ENCODE measurements around the gene PLEKHG7.
"Not testable (repeated sequence)": the region's sequence is repeated elsewhere in the genome, so short reads cannot be mapped to it uniquely, and the experiment has no call there.

Gene PLEKHG7

DNA sequence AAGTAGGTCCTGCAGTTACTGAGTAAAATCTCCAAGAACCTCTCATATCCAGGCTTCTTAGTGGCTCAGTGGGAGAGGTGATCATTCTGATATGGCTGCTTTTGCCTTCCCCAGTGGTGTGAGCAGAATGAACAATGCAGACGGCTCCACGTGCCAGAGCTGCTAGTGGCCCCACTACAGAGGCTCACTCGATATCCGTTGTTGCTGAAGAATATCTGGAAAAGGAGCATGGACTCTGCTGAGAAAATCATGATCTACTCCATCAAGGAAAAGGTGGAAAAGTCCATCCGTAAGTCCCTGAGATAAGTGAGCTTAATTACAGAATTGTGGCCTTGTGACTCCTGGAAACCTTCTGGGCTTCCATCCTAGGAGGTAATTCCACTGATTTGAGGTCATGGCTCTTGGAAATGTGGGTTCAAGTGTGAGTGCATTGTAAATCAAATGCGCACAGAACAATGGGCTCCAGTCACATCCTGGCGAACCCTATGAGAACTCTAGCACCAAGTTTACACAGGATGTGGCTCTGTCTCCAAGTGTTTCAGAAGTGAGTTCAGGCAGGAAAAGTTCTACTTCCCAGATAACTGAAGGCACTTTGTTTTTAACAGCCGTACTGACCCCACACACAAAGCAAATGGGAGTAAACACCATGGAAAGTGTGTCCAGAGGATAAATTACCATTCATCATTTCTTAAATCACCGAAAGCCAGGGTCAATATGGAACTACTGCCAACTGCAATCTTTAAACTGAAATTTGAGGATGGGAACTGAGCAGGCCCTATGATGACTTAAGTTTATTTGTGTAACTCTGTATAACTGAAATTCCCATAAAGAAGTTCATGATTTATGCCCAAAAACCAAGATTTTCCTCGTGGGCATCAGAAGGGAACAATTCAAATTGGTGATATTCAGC is 51.4 kb downstream of the PLEKHG7 start:
- DNase-seq = no peak

DNA sequence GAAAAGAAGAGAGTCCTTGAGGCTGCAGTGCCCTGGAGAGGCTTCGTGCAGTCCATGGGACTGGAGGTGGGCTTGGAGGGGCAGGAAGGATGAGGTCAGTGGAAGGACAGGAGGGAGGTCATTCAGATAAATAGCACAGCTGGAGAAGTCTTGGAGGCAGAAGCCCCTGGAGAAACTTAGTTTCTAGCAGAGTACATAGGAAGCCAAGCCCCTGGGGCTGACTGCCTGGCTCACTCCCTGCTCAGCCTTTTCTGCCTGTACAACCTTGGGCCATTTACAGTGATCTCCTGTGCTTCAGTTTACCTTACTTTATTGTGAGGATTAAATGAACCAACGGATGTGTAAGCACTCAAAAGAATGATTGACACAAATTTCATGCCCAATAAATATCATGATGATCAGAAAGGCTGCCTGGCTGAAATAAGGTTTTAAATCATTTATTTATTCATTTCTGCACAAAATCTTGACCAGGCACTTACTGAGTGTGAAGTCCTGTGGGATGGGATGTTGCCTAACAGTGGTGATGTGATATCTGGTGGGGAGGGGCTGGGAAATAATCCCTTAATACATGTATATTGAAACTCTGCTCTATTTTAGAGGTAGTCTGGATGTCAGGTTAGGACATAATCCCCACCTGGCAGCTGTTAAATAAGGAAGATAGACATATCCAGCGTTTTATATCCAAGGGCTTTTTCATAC is 54.3 kb downstream of the PLEKHG7 start:
- no peak for DNase-seq

GRCh38 chr12:92757597-92758121 is 54.9 kb downstream of the PLEKHG7 start:
- no peak for DNase-seq

- no peak for DNase-seq
Observed at GRCh38 chr12:92759634-92760268, 57.0 kb downstream of the PLEKHG7 start.

DNA sequence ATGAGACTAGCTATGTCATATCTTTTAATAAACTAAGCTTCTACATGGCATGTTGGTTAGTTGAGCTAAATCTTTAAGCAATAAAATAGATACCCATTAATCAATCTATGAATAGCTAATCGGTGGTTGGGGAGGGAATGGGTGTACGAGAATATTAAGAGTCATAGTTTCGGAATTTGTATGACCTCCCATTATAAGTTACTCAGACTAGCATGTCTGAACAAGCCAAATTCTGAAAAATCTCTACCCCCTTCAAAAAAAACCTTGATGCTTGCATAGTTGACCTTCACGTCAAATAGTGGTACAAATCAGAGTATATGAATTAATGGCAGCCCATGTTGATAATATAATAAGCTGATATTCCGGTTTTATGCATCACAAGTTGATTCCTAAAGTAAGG is 60.0 kb downstream of the PLEKHG7 start:
- DNase-seq = no peak

GRCh38 chr12:92764831-92765230 is 62.0 kb downstream of the PLEKHG7 start:
- no peak for DNase-seq

- DNase-seq = no peak
Observed at GRCh38 chr12:92765871-92766270, 63.1 kb downstream of the PLEKHG7 start.

DNA sequence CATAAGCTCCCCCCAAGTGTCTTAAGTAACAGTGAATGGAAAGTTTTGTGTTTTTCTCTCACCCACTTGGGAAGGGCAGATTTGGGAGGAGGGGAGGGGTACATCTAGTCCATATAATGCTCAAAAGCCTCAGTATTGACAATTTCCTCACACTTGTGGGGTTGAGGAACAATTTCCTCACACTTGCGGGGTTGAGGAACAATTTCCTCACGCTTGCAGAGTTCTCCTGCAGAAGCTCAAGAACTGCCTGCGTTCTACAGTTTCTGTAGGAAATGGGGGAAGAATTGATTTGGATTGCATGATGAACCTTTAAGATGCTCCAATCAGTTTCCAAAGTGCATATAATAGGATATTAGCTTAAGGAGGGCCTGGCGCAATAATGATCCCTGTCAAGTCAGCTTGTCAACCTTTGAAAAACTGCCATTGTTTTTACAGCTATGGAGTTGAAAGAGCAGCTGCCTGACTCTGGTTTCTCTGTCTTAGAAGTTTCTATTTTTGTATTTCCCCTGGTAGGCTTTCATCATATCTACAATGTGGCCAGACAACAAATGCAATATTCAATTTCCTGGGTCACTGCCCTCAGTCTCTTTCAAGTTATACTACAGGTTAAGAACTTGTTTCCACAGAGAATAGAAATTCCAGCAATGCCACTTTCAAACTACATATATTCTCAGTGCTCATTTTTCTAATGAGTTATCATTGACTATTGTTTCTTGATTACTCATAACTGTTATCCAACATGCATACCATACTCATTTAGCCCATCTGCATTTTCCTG is 66.5 kb downstream of the PLEKHG7 start:
- no peak for DNase-seq

DNA sequence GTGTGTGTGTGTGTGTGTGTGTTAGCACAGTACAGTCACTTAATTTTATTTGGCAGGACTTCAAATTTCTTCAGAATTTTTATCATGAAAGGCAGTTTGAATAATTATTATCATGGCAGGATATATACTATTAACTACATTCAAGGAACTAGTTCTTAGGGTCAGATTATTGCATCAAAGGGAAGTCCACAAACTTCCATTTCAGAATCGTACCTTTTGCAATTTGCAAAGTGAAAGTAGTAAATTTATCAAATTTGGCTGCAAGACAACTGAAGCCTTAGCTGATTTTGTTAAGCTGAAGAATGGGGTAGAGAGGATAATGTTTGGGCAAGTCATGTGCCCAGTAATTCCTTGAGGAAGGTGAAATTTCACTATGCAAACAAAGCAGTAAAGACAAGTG is 68.2 kb downstream of the PLEKHG7 start:
- DNase-seq = no peak

DNA sequence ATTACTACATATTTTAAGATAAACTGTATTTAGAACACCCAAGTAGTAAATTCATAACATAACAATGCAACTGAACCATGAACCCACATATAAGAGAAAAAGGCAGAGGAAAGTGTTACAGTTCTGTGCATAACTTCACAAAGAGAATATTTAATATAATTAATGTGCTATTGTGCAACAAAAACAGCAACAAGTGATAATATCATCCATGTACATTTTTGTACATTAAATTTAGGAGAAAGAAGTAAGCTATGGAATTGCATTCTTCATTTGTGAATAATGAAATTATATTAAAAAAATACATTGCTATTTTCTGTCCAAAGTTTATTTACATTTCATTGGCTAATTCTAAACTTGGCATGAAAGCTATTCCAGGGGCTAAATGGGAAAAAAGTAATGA is 72.6 kb downstream of the PLEKHG7 start:
- no peak for DNase-seq

GRCh38 chr12:92778525-92778924 is 75.7 kb downstream of the PLEKHG7 start:
- no peak for DNase-seq

DNA sequence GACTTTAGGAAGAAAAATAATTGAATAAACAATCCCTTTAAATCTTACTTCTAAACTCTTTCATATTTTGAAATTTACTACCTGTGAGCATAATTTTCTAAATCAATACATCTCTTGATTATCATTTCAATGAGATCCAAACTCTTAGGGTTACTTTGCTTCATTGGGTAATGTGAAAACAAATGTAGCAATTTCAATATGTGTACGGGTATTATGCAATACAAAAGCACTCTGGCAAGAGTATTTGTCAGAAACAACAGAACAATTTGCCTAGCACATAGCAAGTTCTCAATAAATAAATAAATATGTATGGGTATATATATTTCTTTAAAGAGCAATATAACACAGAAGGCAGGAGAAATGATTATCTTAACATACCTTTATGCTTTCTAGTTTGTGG is 77.1 kb downstream of the PLEKHG7 start:
- no peak for DNase-seq

DNA sequence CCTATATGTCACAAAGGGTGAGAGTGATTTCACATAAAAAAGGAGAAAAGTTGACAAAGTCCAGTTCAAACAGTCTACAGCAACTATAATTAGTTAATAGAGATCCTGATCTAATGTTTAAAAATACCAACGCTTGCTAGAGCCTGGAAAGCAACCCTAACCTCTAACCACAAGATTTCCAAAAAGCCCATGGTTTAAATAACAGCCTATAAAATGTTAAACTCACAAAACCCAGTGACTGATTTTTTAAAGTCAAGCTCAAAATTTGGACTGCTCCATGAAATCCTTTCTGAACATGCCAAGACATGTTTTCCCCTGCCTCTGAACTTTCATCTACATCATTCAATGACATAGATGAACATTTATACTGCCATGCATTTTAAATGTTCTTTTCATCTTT is 81.6 kb downstream of the PLEKHG7 start:
- DNase-seq = no peak

DNA sequence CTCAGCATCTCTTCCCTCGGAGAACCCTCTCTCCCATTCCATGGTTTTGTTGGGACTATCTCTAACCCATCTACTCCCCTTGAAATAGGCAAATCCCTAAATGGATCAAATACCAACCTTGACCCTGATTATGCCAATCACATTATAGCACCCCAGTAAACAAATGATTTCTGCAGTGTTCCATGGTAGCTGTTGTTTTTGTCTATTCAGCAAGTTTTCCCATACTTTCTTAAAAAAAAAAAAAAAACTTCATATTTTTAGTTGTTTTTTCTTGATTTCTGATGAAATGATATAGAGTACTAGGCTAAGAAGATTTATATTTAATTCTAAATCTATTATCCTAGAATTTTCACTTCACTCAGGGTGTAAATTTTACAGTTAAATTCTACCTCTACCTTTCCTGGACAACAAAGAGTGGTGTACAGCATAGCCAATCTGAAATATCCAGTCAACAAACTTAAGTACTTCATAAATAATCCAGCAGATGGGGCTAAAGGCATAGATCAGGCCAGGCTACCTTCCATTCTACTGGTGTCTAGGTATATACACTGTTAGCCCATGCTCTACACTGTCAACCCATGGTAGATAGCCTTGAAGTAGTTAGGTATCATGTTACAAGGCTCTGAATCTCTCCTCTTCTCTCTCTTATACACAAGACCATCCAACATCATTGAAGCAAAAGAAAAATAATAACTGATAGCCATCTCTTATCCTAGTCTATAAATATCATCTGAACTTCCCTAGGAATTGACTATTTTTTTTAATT is 82.2 kb downstream of the PLEKHG7 start:
- DNase-seq = no peak

DNA sequence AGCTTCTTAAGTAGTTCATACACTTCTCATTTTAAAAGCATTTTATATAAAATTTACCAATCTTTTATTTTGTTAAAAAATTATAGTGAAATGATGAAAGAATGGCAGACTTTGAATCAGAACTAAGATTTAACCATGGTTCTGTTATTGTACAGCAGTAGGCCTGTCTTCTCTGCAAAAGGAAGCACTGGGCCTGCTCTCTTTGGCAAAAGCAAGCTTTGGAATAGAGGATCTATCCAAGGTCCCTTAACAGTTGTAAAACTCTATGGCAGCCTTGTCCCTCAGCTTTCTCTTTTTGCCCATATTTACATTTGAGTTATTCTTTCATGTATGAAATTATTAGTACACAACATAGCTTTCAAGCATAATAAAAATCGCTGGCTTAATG is 82.8 kb downstream of the PLEKHG7 start:
- no peak for DNase-seq

- DNase-seq = no peak
Observed at GRCh38 chr12:92786045-92786444, 83.3 kb downstream of the PLEKHG7 start.

GRCh38 chr12:92794356-92794755 is 91.6 kb downstream of the PLEKHG7 start:
- not testable (repeated sequence) for DNase-seq

- no peak for DNase-seq
Observed at GRCh38 chr12:92794814-92795213, 92.0 kb downstream of the PLEKHG7 start.

- DNase-seq = no peak
Observed at GRCh38 chr12:92796650-92797049, 93.9 kb downstream of the PLEKHG7 start.

DNA sequence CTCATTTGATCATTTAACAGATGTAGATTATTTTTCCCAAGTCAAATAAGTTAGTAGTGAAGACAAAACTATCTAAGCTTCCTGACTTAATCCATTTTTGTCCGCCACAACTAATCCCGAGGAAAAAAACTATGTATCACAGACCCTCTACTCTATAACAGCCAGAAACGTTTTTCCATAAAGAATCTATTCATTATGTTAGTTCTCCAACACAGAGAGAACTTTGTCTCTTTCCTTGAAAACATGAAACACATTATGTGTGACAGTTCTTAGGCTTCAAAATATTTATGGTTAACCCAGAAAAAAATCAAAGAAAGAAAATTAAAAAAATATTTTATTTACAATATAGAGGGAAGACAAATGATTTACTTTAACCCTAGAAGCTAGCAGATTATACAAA is 100.1 kb downstream of the PLEKHG7 start:
- no peak for DNase-seq

- DNase-seq = no peak
Observed at GRCh38 chr12:92803903-92804302, 101.1 kb downstream of the PLEKHG7 start.

- no peak for DNase-seq
Observed at GRCh38 chr12:92810370-92810769, 107.6 kb downstream of the PLEKHG7 start.
